Ectodermal cell (in vitro differentiated cells): Measurements from ENCODE around the gene SYNGR3.

Experiments used
- H3K27ac ChIP-seq: 2 replicates; pipeline ENCODE4 v1.7.0; 2013; ENCODE audit warnings: mild to moderate bottlenecking, low read depth, low read length; ENCODE audit not compliant: insufficient read depth, poor library complexity, severe bottlenecking
- H3K27me3 ChIP-seq: 2 replicates; pipeline ENCODE4 v1.7.0; 2013; ENCODE audit warnings: mild to moderate bottlenecking, low read length; ENCODE audit not compliant: insufficient read depth, control insufficient read depth, poor library complexity, severe bottlenecking
- H3K36me3 ChIP-seq: one replicate; pipeline ENCODE4 v1.7.0; 2013; ENCODE audit warnings: low read length; ENCODE audit not compliant: control insufficient read depth, insufficient read depth
- H3K4me1 ChIP-seq: one replicate; pipeline ENCODE4 v1.7.0; 2013; ENCODE audit warnings: low read length; ENCODE audit not compliant: control insufficient read depth, insufficient read depth
- H3K4me3 ChIP-seq: 2 replicates; pipeline ENCODE4 v1.7.0; 2013; ENCODE audit warnings: low read depth, low read length, control low read depth; ENCODE audit not compliant: insufficient read depth
- H3K9me3 ChIP-seq: 2 replicates; pipeline ENCODE4 v1.7.0; 2013; ENCODE audit warnings: mild to moderate bottlenecking, low read length, moderate library complexity; ENCODE audit not compliant: control insufficient read depth
- WGBS, 2 experiments: methylation state at CpG; one replicate each; pipeline ENCODE4 v1.1.7; 2013; ENCODE audit warnings: missing lambda C conversion rate in 2 of 2; 5-methylcytosine and 5-hydroxymethylcytosine counted together

Gene SYNGR3

DNA sequence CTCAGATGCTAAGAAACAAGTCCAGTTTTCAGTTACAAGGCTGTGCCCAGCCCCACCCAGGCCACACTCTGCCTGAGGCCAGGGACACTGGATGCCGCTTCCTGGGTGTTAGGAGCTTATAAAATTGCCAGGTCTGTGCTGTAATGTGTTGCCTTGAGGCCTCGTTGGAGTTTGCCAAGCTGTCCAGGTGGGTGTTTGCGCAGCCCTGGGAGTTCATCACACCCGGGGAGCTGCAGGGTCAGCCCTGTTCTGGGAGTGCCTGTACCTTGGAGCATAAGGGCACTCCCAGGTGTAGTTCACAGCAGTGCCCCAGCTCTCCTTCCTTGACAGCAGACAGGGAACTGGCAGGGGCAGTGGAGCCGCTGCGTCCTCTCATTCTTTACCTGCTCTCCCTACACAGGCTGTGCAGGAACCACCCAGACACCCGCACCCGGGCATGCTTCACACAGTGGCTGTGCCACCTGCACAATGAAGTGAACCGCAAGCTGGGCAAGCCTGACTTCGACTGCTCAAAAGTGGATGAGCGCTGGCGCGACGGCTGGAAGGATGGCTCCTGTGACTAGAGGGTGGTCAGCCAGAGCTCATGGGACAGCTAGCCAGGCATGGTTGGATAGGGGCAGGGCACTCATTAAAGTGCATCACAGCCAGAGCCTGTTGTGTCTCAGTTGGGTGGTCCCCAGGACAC, 4.2 kb upstream of the SYNGR3 start:
- 95% methylated on average over 14 of the region's 14 CpGs for WGBS, 2 experiments
- H3K9me3 ChIP-seq: no peaks in the 10 kb centered on the region
- peaks cover 18% of the 10 kb centered on the region for H3K36me3 ChIP-seq
- no peak overlapping the region for H3K27ac ChIP-seq
- no peak overlapping the region for H3K4me3 ChIP-seq
- H3K4me1 ChIP-seq: peaks cover 33% of the 10 kb centered on the region
- H3K27me3 ChIP-seq: peaks cover 51% of the 10 kb centered on the region

DNA sequence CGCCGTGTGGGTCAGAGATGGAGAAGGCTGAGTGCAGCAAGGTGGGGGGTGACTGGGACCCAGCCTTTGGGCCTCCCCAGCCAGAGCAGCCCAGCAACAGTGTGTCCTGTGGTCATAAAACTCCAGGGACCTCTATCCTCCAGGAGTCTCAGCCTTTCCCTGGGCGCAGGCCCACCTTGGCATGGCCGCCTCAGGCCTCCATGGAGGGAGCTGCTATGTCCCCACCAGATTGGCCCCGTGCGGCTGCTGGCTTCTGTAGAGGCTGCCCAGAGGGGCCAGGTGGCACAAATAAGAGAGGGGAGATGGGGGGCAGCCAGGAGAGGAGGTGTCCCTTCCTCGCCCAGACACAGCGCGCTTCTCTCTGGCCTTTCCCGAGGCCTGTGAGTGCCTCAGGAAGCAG, 2.6 kb upstream of the SYNGR3 start:
- H3K4me1 ChIP-seq: peaks cover 26% of the 10 kb centered on the region
- peaks cover 50% of the 10 kb centered on the region for H3K27me3 ChIP-seq
- H3K36me3 ChIP-seq: peaks cover 18% of the 10 kb centered on the region
- no peak overlapping the region for H3K27ac ChIP-seq
- H3K9me3 ChIP-seq: no peaks in the 10 kb centered on the region
- 95% methylated on average over 10 of the region's 10 CpGs for WGBS, 2 experiments
- H3K4me3 ChIP-seq: no peak overlapping the region

DNA sequence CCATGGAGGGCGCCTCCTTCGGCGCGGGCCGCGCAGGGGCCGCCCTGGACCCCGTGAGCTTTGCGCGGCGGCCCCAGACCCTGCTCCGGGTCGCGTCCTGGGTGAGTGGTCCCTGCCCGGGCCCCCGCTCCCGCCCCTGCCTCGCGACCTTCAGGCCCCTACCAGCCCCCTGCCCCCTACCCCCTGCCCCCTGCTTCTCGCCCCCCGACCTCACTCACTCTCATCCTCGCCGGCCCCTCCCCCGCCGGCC, 256 bp downstream of the SYNGR3 start:
- Histone ChIP-seq H3K4me1 (peaks cover 15% of the 10 kb centered on the region), H3K36me3 (peaks cover 18% of the 10 kb centered on the region), H3K9me3 (no peaks in the 10 kb centered on the region), H3K27ac (no peak overlapping the region), H3K27me3 (peaks cover 49% of the 10 kb centered on the region), H3K4me3 (peak overlapping the region; percentile 42)
- WGBS, 2 experiments: 0 to 1% methylated on average over 23 to 25 of the region's 25 CpGs

DNA sequence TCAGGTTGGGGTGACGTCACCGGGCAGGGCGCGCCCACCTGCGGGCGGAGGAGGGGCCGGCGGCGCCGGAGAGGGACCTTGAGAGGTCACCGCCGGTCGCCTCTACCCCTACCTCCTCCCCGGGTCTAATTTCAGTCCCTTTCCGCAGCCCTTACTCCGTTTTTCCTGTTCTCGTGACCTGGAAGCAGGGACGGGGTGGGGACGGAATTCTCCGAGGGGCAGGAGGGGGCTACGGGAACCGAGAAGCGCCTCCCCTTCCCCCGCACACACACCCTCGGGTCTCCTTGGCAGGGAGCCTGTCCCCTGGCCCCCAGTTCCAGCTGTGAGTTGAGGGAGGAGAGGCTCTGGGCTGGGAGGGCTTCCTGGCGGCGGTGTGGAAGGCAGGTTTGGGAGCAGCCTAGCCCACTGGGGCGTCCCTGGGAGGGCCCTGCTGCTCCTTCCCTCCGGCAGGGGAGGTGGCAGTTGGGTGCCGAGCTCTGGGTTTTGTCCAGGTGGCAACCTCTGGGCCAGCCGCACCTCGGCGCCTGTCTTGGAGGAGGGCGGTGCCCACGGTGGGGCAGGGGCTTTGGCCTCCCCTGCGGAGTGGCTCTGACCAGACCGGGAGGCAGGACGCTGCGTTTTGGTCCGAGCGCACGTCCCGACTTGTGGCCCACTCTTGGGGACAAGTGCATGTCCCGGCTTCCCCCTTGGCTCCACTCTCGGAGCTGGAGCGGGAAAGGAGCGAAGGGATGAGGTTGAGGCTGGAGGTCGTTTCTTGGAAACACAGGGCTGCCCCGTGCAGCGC, 773 bp downstream of the SYNGR3 start:
- Histone ChIP-seq H3K9me3 (no peaks in the 10 kb centered on the region), H3K27me3 (peaks cover 49% of the 10 kb centered on the region), H3K36me3 (peaks cover 16% of the 10 kb centered on the region), H3K4me1 (peaks cover 15% of the 10 kb centered on the region), H3K4me3 (peak overlapping the region; percentile 42), H3K27ac (no peak overlapping the region)
- WGBS, 2 experiments: 2% methylated on average over 50 of the region's 50 CpGs

- no peak overlapping the region for H3K27ac ChIP-seq
- no peaks in the 10 kb centered on the region for H3K9me3 ChIP-seq
- peaks cover 49% of the 10 kb centered on the region for H3K27me3 ChIP-seq
- 15% methylated on average over 18 of the region's 18 CpGs for WGBS, 2 experiments
- peak overlapping the region; percentile 42 for H3K4me3 ChIP-seq
- peaks cover 10% of the 10 kb centered on the region for H3K36me3 ChIP-seq
- peaks cover 15% of the 10 kb centered on the region for H3K4me1 ChIP-seq
These were observed 1.4 kb downstream of the SYNGR3 start for GRCh38 chr16:1991135-1991551.

GRCh38 chr16:1991588-1991947, 1.8 kb downstream of the SYNGR3 start:
- Histone ChIP-seq H3K27ac (no peak overlapping the region), H3K36me3 (peaks cover 6% of the 10 kb centered on the region), H3K9me3 (no peaks in the 10 kb centered on the region), H3K27me3 (peaks cover 49% of the 10 kb centered on the region), H3K4me1 (peaks cover 15% of the 10 kb centered on the region), H3K4me3 (peak overlapping the region; percentile 10)
- WGBS, 2 experiments: 23 to 24% methylated on average over 22 of the region's 22 CpGs

GRCh38 chr16:1991948-1992703, 2.4 kb downstream of the SYNGR3 start:
- Histone ChIP-seq H3K36me3 (peaks cover under 1% of the 10 kb centered on the region), H3K9me3 (no peaks in the 10 kb centered on the region), H3K27me3 (peaks cover 49% of the 10 kb centered on the region), H3K27ac (no peak overlapping the region), H3K4me3 (peak overlapping the region; percentile 10), H3K4me1 (peaks cover 15% of the 10 kb centered on the region)
- WGBS, 2 experiments: 15 to 16% methylated on average over 96 of the region's 96 CpGs

- WGBS, 2 experiments: 84 to 86% methylated on average over 50 of the region's 50 CpGs
These were observed 3.0 kb downstream of the SYNGR3 start for GRCh38 chr16:1992704-1993317.

GRCh38 chr16:1993731-1994131, 4.0 kb downstream of the SYNGR3 start:
- 76 to 78% methylated on average over 2 of the region's 2 CpGs for WGBS, 2 experiments

More at GRCh38 chr16:1992704-1993317, 3.0 kb downstream of the SYNGR3 start:
- Histone ChIP-seq H3K27ac (no peak overlapping the region), H3K27me3 (peaks cover 49% of the 10 kb centered on the region), H3K4me3 (no peak overlapping the region), H3K9me3 (no peaks in the 10 kb centered on the region), H3K4me1 (peaks cover 15% of the 10 kb centered on the region), H3K36me3 (no peaks in the 10 kb centered on the region)

More at GRCh38 chr16:1993731-1994131, 4.0 kb downstream of the SYNGR3 start:
- peaks cover 43% of the 10 kb centered on the region for H3K27me3 ChIP-seq
- H3K4me3 ChIP-seq: no peak overlapping the region
- peaks cover 15% of the 10 kb centered on the region for H3K4me1 ChIP-seq
- no peaks in the 10 kb centered on the region for H3K9me3 ChIP-seq
- no peak overlapping the region for H3K27ac ChIP-seq
- peaks cover 2% of the 10 kb centered on the region for H3K36me3 ChIP-seq
